K562 (cell line): ENCODE results near the gene TARBP1. TPM values are rescaled to one million over a fixed set of nuclear protein-coding genes. Genes with fewer than 3 reads are reported as not detected.

Source experiments
- CC2D1A ChIP-seq: fragments of 450-650 bp; IDR thresholded peaks from 2 replicates; pipeline ENCODE4 v1.6.1; 2017; ENCODE audit warnings: mild to moderate bottlenecking
- GTF2A2 ChIP-seq: IDR thresholded peaks from 2 replicates; pipeline ENCODE4 v1.6.1; 2016; ENCODE audit warnings: mild to moderate bottlenecking, missing genetic modification characterization, missing compliant biosample characterization
- HEY1 ChIP-seq: fragments of 250-450 bp; sonication (Bioruptor Pico); IDR thresholded peaks from 2 replicates; pipeline ENCODE4 v1.5.0; 2020; ENCODE audit warnings: mild to moderate bottlenecking, moderate library complexity, borderline replicate concordance
- IFI16 ChIP-seq: fragments of 250-450 bp; sonication (Bioruptor Pico); IDR thresholded peaks from 2 replicates; pipeline ENCODE4 v2.1.2; 2022; ENCODE audit warnings: mild to moderate bottlenecking, inconsistent platforms
- KAT7 ChIP-seq: sonication (generic); formaldehyde crosslinking; IDR thresholded peaks from 2 replicates; pipeline ENCODE4 v1.8.0; 2022; ENCODE audit warnings: missing genetic modification reagents, mild to moderate bottlenecking, borderline replicate concordance
- KDM5B ChIP-seq: fragments of 200-600 bp; sonication (generic); IDR thresholded peaks from 2 replicates; pipeline ENCODE4 v1.6.1; 2012; ENCODE audit warnings: low read depth, mild to moderate bottlenecking, moderate library complexity, low read length, control low read depth, inconsistent platforms; ENCODE audit not compliant: insufficient replicate concordance
- LCOR ChIP-seq: sonication (generic); formaldehyde crosslinking; IDR thresholded peaks from 2 replicates; pipeline ENCODE4 v1.8.0; 2022; ENCODE audit warnings: mild to moderate bottlenecking, missing genetic modification reagents
- LEF1 ChIP-seq: fragments of 450-650 bp; IDR thresholded peaks from 2 replicates; pipeline ENCODE4 v1.6.1; 2016; ENCODE audit warnings: mild to moderate bottlenecking
- MAFK ChIP-seq: IDR thresholded peaks from 2 replicates; pipeline ENCODE4 v1.6.1; 2011; ENCODE audit warnings: low read length, improper control_type of control experiment
- MEIS2 ChIP-seq: fragments of 450-650 bp; IDR thresholded peaks from 2 replicates; pipeline ENCODE4 v1.6.1; 2014; ENCODE audit warnings: mild to moderate bottlenecking; ENCODE audit not compliant: partially characterized antibody
- MXI1 ChIP-seq: IDR thresholded peaks from 2 replicates; pipeline ENCODE4 v1.6.1; 2011; ENCODE audit warnings: low read depth, mild to moderate bottlenecking, improper control_type of control experiment, low read length
- NCOA2 ChIP-seq, 2 experiments: fragments of 450-650 bp; IDR thresholded peaks; 2 replicates each; pipeline ENCODE4 v1.6.1; 2018; ENCODE audit warnings: mild to moderate bottlenecking in 2 of 2, moderate library complexity in 1 of 2; ENCODE audit not compliant: partially characterized antibody in 2 of 2
- RBFOX2 ChIP-seq: fragments of 200-400 bp; formaldehyde crosslinking; IDR thresholded peaks from 2 replicates; pipeline ENCODE4 v1.6.1; 2017; ENCODE audit warnings: low read depth, mild to moderate bottlenecking, low read length, moderate library complexity
- SLC30A9 ChIP-seq: fragments of 250-450 bp; sonication (Bioruptor Pico); IDR thresholded peaks from 2 replicates; pipeline ENCODE4 v1.8.0; 2022; ENCODE audit warnings: mild to moderate bottlenecking, moderate library complexity
- TAF9B ChIP-seq: fragments of 450-650 bp; IDR thresholded peaks from 2 replicates; pipeline ENCODE4 v1.6.1; 2018; ENCODE audit warnings: mild to moderate bottlenecking; ENCODE audit not compliant: partially characterized antibody
- TEAD4 ChIP-seq, 2 experiments: sonication (generic) in 1 of 2; formaldehyde crosslinking in 1 of 2; IDR thresholded peaks; 2 replicates each; pipeline versions ENCODE4 v1.6.1 to v1.8.0; 2012 to 2022; ENCODE audit warnings: borderline replicate concordance in 1 of 2, inconsistent platforms in 1 of 2, low read length in 1 of 2, mild to moderate bottlenecking in 1 of 2, missing genetic modification reagents in 1 of 2
- U2AF2 ChIP-seq: fragments of 200-400 bp; formaldehyde crosslinking; optimal IDR thresholded peaks from 2 replicates; pipeline ENCODE3; 2017; ENCODE audit warnings: low read depth, mild to moderate bottlenecking, low read length
- ZFP1 ChIP-seq: fragments of 450-650 bp; formaldehyde crosslinking; IDR thresholded peaks from 2 replicates; pipeline ENCODE4 v1.4.0; 2020; ENCODE audit warnings: mild to moderate bottlenecking, mixed read lengths
- ZNF232 ChIP-seq: sonication (generic); formaldehyde crosslinking; IDR thresholded peaks from 2 replicates; pipeline ENCODE4 v1.8.0; 2022; ENCODE audit warnings: mild to moderate bottlenecking, missing genetic modification reagents
- ZNF354B ChIP-seq: fragments of 250-450 bp; sonication (Bioruptor Pico); IDR thresholded peaks from 2 replicates; pipeline ENCODE4 v1.4.0; 2020
- ZNF75A ChIP-seq: fragments of 450-650 bp; formaldehyde crosslinking; IDR thresholded peaks from 2 replicates; pipeline ENCODE4 v1.4.0; 2020; ENCODE audit warnings: mild to moderate bottlenecking
- ZNF76 ChIP-seq: fragments of 250-450 bp; sonication (Bioruptor Pico); IDR thresholded peaks from 2 replicates; pipeline ENCODE4 v1.4.0; 2020; ENCODE audit warnings: mild to moderate bottlenecking, moderate library complexity, borderline replicate concordance
- polyA plus RNA-seq, 8 experiments: library from polyadenylated mRNA; depleted of rRNA in 4 of 8; stranded (reverse) in 5 of 8; unstranded in 3 of 8; fragments of >200 nt; fragmentation: Nextera tagmentation in 2 of 8; fragmentation: Illumina TruSeq in 1 of 8; extraction: Ambion mirVana in 2 of 8; extraction: Trizol in 1 of 8; gene quantifications; 2 replicates each; pipeline versions ENCODE4 v1.2.1 to v1.2.3, GENCODE V29; 2011 to 2014; ENCODE audit warnings: inconsistent platforms in 1 of 8, missing spikeins in 1 of 8
- total RNA-seq, 7 experiments: library from RNA; depleted of rRNA in 6 of 7; stranded (reverse); fragments of >200 nt in 6 of 7; fragmentation: Illumina TruSeq in 2 of 7; extraction: Trizol in 2 of 7; gene quantifications; 2 replicates each; pipeline versions ENCODE4 v1.2.1 to v1.2.3, GENCODE V29; 2011 to 2021; ENCODE audit warnings: low replicate concordance in 1 of 7
- TF ChIP-seq, protein P1 (sequence below): sonication (generic); formaldehyde crosslinking; IDR thresholded peaks from 2 replicates; pipeline ENCODE4 v1.8.0; 2022; ENCODE audit warnings: mild to moderate bottlenecking, missing genetic modification reagents, borderline replicate concordance
- TF ChIP-seq, protein P2 (sequence below): fragments of 450-650 bp; formaldehyde crosslinking; IDR thresholded peaks from 2 replicates; pipeline ENCODE4 v1.4.0; 2020; ENCODE audit warnings: mild to moderate bottlenecking, moderate library complexity
- TF ChIP-seq, protein P3 (sequence below): fragments of 250-450 bp; sonication (Bioruptor Pico); IDR thresholded peaks from 2 replicates; pipeline ENCODE4 v1.5.0; 2021; ENCODE audit warnings: mild to moderate bottlenecking, borderline replicate concordance

The TARBP1 gene
- total and polyA plus RNA-seq, 9 of the 15 experiments (the other 6 are each of a cell fraction or from before 2014, with no cell fraction given): 8.8 to 48.0 (median 22.9) TPM

DNA sequence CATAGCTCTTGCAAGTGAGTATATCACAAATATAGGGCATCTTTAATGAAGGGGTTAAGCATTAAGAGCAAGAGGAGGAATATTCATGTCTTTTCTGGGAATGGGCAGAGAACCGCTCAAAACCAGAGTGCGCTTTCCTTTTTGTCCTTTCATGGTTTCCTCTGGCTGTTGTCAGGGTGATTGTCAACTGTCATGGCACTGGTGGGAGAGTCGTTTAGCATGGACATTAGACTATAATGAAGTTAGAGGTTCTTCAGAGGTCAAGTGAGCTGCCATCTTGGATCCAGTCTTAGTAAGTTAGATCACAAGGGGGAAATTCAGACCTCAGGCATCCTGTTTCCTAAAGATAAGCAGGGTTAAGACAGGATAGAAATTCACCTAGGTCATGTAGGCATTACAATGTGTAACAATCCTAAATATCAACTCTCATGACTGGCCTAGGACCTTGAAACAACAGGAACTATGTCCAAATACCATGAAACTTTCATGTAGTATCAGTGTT, 117.8 kb downstream of the TARBP1 start (continued):
- TF ChIP-seq ZNF76 (CRISPR knock-in tag): no peak; the same call in 1 of the 2 replicates
- no peak for TF ChIP-seq KDM5B
- TF ChIP-seq, protein P1, sequence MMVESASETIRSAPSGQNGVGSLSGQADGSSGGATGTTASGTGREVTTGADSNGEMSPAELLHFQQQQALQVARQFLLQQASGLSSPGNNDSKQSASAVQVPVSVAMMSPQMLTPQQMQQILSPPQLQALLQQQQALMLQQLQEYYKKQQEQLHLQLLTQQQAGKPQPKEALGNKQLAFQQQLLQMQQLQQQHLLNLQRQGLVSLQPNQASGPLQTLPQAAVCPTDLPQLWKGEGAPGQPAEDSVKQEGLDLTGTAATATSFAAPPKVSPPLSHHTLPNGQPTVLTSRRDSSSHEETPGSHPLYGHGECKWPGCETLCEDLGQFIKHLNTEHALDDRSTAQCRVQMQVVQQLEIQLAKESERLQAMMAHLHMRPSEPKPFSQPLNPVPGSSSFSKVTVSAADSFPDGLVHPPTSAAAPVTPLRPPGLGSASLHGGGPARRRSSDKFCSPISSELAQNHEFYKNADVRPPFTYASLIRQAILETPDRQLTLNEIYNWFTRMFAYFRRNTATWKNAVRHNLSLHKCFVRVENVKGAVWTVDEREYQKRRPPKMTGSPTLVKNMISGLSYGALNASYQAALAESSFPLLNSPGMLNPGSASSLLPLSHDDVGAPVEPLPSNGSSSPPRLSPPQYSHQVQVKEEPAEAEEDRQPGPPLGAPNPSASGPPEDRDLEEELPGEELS (CRISPR knock-in tag): no peak
- TF ChIP-seq, protein P2, sequence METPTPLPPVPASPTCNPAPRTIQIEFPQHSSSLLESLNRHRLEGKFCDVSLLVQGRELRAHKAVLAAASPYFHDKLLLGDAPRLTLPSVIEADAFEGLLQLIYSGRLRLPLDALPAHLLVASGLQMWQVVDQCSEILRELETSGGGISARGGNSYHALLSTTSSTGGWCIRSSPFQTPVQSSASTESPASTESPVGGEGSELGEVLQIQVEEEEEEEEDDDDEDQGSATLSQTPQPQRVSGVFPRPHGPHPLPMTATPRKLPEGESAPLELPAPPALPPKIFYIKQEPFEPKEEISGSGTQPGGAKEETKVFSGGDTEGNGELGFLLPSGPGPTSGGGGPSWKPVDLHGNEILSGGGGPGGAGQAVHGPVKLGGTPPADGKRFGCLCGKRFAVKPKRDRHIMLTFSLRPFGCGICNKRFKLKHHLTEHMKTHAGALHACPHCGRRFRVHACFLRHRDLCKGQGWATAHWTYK: peak; percentile 83
- TF ChIP-seq LEF1: peak; percentile 85; the same call in 1 of the 2 replicates
- peak; percentile 78; the same call in 1 of the 2 replicates for TF ChIP-seq GTF2A2 (tag)
- no peak for TF ChIP-seq TAF9B
- TF ChIP-seq RBFOX2: no peak
- no peak for TF ChIP-seq U2AF2
- TF ChIP-seq SLC30A9 (CRISPR knock-in tag): no peak
- TF ChIP-seq HEY1 (CRISPR knock-in tag): no peak
- no peak for TF ChIP-seq CC2D1A
- TF ChIP-seq KAT7 (CRISPR knock-in tag): no peak
- TF ChIP-seq NCOA2 (IDR thresholded peaks at IDR 0.05; ENCODE audit: partially characterized antibody in 2 of 2): no peak
- TF ChIP-seq IFI16 (CRISPR knock-in tag): no peak
- no peak for TF ChIP-seq MAFK
- TF ChIP-seq ZNF75A (CRISPR knock-in tag): no peak
- no peak for TF ChIP-seq ZFP1 (CRISPR knock-in tag)
- peak; percentile 12 for TF ChIP-seq MEIS2
- peak; percentile 62 for TF ChIP-seq TEAD4 (IDR thresholded peaks at IDR 0.05; ENCODE audit: low read length)
- TF ChIP-seq TEAD4 (CRISPR knock-in tag; IDR thresholded peaks at IDR 0.05; ENCODE audit: borderline replicate concordance): no peak
- TF ChIP-seq ZNF354B (CRISPR knock-in tag): no peak
- TF ChIP-seq LCOR (CRISPR knock-in tag): no peak
- TF ChIP-seq, protein P3, sequence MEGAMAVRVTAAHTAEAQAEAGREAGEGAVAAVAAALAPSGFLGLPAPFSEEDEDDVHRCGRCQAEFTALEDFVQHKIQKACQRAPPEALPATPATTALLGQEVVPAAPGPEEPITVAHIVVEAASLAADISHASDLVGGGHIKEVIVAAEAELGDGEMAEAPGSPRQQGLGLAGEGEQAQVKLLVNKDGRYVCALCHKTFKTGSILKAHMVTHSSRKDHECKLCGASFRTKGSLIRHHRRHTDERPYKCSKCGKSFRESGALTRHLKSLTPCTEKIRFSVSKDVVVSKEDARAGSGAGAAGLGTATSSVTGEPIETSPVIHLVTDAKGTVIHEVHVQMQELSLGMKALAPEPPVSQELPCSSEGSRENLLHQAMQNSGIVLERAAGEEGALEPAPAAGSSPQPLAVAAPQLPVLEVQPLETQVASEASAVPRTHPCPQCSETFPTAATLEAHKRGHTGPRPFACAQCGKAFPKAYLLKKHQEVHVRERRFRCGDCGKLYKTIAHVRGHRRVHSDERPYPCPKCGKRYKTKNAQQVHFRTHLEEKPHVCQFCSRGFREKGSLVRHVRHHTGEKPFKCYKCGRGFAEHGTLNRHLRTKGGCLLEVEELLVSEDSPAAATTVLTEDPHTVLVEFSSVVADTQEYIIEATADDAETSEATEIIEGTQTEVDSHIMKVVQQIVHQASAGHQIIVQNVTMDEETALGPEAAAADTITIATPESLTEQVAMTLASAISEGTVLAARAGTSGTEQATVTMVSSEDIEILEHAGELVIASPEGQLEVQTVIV (CRISPR knock-in tag): no peak
- no peak for TF ChIP-seq MXI1
- TF ChIP-seq ZNF232: no peak
